ENCODE measurements around the gene RAB3IP. TPM values are rescaled to one million over a fixed set of nuclear protein-coding genes. Genes with fewer than 3 reads are reported as not detected.

RAB3IP gene
- 25.6 TPM for total RNA-seq
- long read RNA-seq, full-length matches to known transcripts = 9 of 12 reads
- long read RNA-seq, partial matches to known transcripts = 3 of 12 reads
- long read RNA-seq, other reads (novel, unspliced or antisense) = 0 of 12 reads

- ATAC-seq (peak; percentile 98), DNase-seq (ENCODE audit: missing footprints) (peak; percentile 93)
- intact Hi-C loops (cut with DNase I) = no loop called here
These were observed at the start of gene RAB3IP for GRCh38 chr12:69738351-69739286. TSS of gene RAB3IP (plus strand) at chr12:69738860. CDS start at chr12:69755409, 16,549 bp downstream.

- ATAC-seq (no peak), DNase-seq (ENCODE audit: missing footprints) (no peak)
- intact Hi-C loops (cut with DNase I) = no loop called here
These were observed 49.0 kb upstream of the RAB3IP start for GRCh38 chr12:69689638-69690037.

GRCh38 chr12:69694123-69694522 is 44.5 kb upstream of the RAB3IP start:
- ATAC-seq (peak; percentile 69), DNase-seq (ENCODE audit: missing footprints) (no peak)
- intact Hi-C loops (cut with DNase I) = no loop called here

GRCh38 chr12:69698054-69698453 is 40.6 kb upstream of the RAB3IP start:
- DNase-seq (ENCODE audit: missing footprints) (no peak), ATAC-seq (no peak)
- intact Hi-C loops (cut with DNase I) = no loop called here

GRCh38 chr12:69698769-69699540 is 39.7 kb upstream of the RAB3IP start, which contains the start of gene BEST3:
TSS of gene BEST3 (minus strand) at chr12:69699303. CDS start at chr12:69697798, 1,505 bp downstream.
- DNase-seq (ENCODE audit: missing footprints) = no peak
- no peak for ATAC-seq

GRCh38 chr12:69701826-69702225 is 36.8 kb upstream of the RAB3IP start:
- ATAC-seq = no peak
- DNase-seq (ENCODE audit: missing footprints) = no peak
- intact Hi-C loops (cut with DNase I) = no loop called here

More at GRCh38 chr12:69698769-69699540, 39.7 kb upstream of the RAB3IP start, which contains the start of gene BEST3:
- intact Hi-C loops (cut with DNase I) = no loop called here

GRCh38 chr12:69703146-69703642 is 35.5 kb upstream of the RAB3IP start:
- DNase-seq (ENCODE audit: missing footprints) = no peak
- no peak for ATAC-seq
- intact Hi-C loops (cut with DNase I) = no loop called here

GRCh38 chr12:69704357-69704756 is 34.3 kb upstream of the RAB3IP start:
- ATAC-seq (no peak), DNase-seq (ENCODE audit: missing footprints) (no peak)
- intact Hi-C loops (cut with DNase I) = no loop called here

- DNase-seq (ENCODE audit: missing footprints) (no peak), ATAC-seq (no peak)
- intact Hi-C loops (cut with DNase I) = no loop called here
These were observed 30.0 kb upstream of the RAB3IP start for GRCh38 chr12:69708649-69709048.

GRCh38 chr12:69712826-69713225 is 25.8 kb upstream of the RAB3IP start:
- ATAC-seq = no peak
- intact Hi-C loops (cut with DNase I) = no loop called here

GRCh38 chr12:69714542-69714941 is 24.1 kb upstream of the RAB3IP start:
- no peak for DNase-seq (ENCODE audit: missing footprints)
- ATAC-seq = no peak
- intact Hi-C loops (cut with DNase I) = no loop called here

More at GRCh38 chr12:69712826-69713225, 25.8 kb upstream of the RAB3IP start:
- DNase-seq (ENCODE audit: missing footprints) = no peak

- ATAC-seq = peak; percentile 48
- intact Hi-C loops (cut with DNase I) = no loop called here
- DNase-seq (ENCODE audit: missing footprints) = no peak
These were observed 19.0 kb upstream of the RAB3IP start for GRCh38 chr12:69719336-69720316.

GRCh38 chr12:69720750-69721149 is 17.9 kb upstream of the RAB3IP start:
- intact Hi-C loops (cut with DNase I) = no loop called here
- no peak for ATAC-seq

GRCh38 chr12:69726922-69727321 is 11.7 kb upstream of the RAB3IP start:
- intact Hi-C loops (cut with DNase I) = no loop called here
- ATAC-seq = no peak
- DNase-seq (ENCODE audit: missing footprints) = no peak

More at GRCh38 chr12:69720750-69721149, 17.9 kb upstream of the RAB3IP start:
- no peak for DNase-seq (ENCODE audit: missing footprints)

GRCh38 chr12:69732088-69732487 is 6.6 kb upstream of the RAB3IP start:
- no peak for ATAC-seq
- DNase-seq (ENCODE audit: missing footprints) = no peak
- intact Hi-C loops (cut with DNase I) = no loop called here

- DNase-seq (ENCODE audit: missing footprints) = no peak
- ATAC-seq = no peak
- intact Hi-C loops (cut with DNase I) = no loop called here
These were observed 5.0 kb upstream of the RAB3IP start for GRCh38 chr12:69733638-69734037.

GRCh38 chr12:69739287-69740191 is 879 bp downstream of the RAB3IP start:
- intact Hi-C loops (cut with DNase I) = no loop called here

More at GRCh38 chr12:69739287-69740191, 879 bp downstream of the RAB3IP start:
- ATAC-seq (peak; percentile 36), DNase-seq (ENCODE audit: missing footprints) (peak; percentile 74)
